NCI-H345 treated with DMSO at 0.1 percent for 48 hours (cell line): ENCODE measurements around the gene PRR12.
"Not testable (repeated sequence)": the region's sequence is repeated elsewhere in the genome, so short reads cannot be mapped to it uniquely, and the experiment has no call there.

Source experiments
- DNase-seq: peaks from one replicate; lab custom pipeline; 2025; ENCODE audit not compliant: unreplicated experiment; lab: John Stamatoyannopoulos, UW

The PRR12 gene

DNA sequence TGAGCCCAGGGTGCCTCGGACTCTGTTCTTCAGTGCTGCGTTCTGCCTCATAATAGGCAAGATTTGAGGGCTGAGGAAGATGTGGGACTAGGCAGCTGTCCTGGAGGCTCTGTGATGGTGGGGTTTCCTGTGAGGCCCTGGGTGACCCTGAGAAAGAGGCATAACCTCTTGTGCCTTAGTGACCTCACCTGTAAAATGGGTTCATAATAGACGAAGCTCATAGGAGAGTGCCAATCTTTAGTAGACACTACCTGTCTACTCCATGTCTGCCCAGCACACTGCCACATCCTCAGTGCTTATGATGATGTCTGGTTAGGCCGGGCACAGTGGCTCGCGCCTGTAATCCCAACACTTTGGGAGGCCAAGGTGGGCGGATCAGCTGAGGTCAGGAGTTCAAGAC is 25.6 kb downstream of the PRR12 start:
- DNase-seq: no peak

DNA sequence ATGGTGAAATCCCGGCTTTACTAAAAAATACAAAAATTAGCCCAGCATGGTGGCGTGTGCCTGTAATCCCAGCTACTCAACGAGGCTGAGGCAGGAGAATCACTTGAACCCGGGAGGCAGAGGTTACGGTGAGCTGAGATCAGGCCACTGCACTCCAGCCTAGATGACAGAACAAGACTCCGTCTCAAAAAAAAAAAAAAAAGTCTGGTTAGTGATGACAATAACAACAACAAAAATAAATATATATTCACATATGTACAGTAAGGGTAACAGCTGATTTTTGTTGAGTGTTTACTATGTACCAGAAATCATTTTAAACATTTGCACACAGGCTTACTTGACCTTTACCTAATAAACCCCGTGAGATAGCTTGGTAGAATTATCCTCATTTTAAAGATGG is 26.0 kb downstream of the PRR12 start:
- DNase-seq: no peak

DNA sequence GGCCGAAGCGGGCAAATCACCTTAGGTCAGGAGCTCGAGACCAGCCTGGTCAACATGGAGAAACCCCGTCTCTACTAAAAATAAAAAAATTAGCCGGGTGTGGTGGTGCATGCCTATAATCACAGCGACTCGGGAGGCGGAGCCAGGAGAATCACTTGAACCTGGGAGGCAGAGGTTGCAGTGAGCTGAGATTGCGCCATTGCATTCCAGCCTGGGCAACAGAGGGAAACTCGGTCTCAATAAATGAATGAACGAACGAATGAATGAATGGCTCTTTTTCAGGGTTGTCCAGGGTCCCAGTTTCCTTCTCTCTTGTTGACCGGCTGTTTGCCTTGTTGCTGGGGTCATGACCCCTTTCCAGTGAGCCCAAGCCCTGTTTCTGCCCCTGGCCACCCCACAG is 26.9 kb downstream of the PRR12 start:
- not testable (repeated sequence) for DNase-seq

DNA sequence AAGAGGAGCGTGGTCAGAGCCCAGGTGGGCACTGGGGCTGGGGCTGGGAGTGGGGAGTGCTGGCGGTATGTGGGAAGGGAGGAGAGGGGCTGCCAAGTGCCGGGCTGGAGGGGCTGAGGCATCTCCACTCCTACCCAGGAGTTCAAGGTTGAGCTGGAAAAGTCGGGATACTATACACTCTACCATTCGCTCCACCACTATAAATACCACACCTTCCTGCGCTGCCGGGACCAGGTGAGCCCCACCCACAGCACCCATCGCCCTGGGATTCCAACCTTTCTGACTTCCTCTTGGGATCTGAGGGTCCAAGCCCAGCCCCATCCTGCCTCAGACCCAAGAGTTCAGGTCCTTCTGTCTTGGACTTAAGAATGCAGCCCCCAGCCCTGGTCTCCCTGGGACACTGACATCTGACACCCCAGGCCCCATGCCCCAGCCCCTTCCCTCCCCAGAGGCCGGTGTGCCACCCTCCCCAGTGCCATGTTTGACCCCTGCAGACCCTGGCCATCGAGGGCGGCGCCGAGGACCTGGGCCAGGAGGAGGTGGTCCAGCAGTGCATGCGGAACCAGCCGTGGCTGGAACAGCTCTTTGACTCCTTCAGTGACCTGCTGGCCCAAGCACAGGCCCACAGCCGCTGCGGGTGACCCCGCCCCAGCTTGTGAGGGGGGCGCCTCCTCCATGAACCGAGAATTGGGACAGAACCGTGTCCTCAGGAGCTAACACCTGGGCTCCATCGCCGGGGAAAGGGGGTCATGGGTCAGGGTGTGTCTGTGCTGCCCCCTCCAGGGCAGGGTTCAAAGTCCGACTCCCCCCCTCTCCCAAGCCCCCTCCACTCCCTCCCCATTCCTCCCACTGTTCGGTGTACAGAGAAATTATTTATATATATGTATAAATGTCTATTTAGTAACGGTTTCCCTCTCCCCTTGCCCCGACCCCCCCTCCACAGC is 34.3 kb downstream of the PRR12 start:
- no peak for DNase-seq

DNA sequence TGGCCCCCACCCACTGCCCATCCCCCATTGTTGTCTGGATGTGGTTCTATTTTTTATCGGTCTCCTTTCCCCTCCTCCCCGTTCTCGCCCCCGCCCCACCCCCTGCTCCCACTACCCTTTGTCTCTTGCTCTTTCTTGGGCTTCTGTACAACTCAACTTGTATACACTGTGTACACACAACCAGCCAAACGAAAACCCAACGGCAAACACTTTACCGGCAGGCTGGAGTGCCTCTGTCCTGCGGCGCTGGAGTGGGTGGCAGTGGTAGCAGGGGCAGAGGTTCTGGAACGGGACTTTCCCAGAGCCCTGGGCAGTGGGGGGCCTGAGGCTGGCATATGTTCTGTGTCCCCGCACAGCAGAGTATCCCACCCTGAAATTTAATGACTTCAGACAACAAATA is 35.2 kb downstream of the PRR12 start:
- DNase-seq: no peak

DNA sequence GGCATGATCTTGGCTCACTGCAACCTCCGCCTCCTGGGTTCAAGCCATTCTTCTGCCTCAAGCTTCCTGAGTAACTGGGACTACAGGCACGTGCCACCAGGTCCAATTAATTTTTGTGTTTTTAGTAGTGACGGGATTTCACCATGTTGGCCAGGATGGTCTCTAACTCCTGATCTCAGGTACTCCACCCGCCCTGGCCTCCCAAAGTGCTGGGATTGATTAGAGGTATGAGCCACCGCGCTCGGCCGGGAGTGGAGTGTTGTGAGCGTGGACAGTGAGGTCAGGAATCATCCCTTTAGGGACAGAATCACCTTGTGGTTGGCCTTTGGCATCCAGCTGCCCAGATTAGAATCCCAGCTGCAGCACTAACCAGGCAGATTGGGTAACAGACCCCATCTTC is 38.7 kb downstream of the PRR12 start:
- no peak for DNase-seq

- no peak for DNase-seq
Observed at GRCh38 chr19:49631014-49631588, 40.1 kb downstream of the PRR12 start.

- DNase-seq: no peak
Observed at GRCh38 chr19:49631610-49632192, 40.7 kb downstream of the PRR12 start.

- DNase-seq: no peak
Observed at GRCh38 chr19:49632576-49632975, 41.6 kb downstream of the PRR12 start.

GRCh38 chr19:49633273-49633672 is 42.3 kb downstream of the PRR12 start:
- DNase-seq: not testable (repeated sequence)

- DNase-seq: no peak
Observed at GRCh38 chr19:49635530-49636232, 44.7 kb downstream of the PRR12 start.

- DNase-seq: no peak
Observed at GRCh38 chr19:49636233-49636932, 45.4 kb downstream of the PRR12 start.

DNA sequence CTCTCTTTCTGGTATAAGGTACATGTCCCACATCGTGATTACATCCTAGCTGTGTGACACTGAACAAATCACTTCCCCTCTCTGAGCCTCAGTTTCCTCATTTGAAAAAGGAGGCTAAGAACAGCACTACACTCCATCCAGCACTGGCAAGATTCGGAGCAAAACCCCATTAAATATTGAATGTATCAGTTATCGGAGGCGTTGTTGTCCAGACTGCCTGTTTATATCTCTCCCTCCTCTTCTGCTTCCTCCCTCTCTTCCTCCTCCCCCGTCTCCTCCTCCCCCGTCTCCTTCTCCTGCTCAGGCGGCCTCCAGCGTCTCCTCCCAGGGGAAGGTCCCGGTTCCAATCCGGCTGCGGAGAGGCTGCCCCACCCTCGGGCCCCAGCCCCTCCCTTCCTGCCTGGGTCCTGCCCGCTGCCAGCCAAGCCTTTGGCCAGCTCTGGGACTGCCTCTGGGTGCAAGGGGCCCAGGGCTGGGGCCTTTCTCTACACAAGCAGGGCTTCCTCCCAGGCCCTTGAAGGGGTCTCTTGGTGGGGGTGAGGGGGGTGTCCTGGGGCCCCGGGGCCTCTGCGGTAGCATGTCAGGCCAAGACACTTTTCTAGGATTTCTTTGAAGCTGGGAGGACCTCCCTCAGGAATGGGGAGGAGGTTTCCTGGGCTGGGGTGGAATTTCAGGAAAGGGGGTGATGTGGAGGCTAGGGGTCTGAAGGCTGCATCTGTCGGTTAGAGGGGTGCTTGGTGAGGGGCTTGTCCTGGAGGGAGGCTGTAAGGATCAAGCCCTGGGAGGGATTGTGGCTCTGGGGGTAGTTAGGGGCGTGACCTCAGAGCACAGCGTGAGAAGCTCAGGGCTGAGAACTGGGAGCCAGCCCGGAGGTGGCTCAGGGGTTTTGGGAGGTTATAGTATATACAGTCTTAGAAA is 47.1 kb downstream of the PRR12 start:
- DNase-seq: no peak

GRCh38 chr19:49639401-49640112 is 48.6 kb downstream of the PRR12 start:
- DNase-seq: no peak

GRCh38 chr19:49640113-49640898 is 49.3 kb downstream of the PRR12 start, which contains the start of gene RRAS:
RRAS (minus strand) TSS chr19:49640143; CDS start chr19:49640098, 45 bp downstream.
- DNase-seq: peak; percentile 78

DNA sequence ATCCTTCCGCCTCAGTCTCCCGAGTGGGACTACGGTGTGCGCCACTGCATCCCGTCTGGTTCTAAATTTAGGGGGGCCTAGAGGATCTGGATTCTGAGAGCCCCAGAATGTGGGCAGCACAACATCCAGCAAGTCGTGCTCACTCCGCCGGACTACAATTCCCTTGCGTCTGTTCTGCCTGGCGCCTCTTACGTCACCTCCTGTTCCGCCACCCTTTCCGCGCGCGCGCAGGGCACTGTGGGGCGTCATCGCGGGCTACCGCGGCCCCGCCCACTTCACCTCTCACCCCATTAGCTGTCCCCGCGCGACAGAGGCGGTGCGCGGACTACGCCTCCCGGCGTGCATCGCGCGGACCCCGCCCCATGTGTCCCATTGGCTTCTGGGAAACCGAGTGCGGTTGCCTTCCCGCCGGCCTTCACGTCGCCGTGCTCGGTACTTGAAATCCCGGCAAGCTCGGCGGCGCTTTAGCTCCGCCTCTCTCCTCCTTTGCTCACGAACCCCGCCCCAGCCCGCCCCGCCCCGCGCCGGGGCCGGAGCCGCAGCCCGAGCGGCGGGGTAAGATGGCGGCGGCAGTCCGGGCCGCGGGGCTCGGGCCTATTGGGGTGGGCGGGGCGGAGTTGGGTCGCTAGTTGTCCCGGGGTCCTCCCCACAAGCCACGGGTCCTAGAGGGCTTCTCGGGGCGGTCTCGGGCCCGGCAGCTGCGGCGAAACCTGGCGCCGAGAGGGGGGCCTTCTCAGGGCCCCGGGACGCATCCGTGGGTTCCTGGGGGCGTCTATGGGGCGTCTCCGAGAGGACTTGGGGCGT is 50.9 kb downstream of the PRR12 start, which contains the start of gene SCAF1:
SCAF1 (plus strand) TSS at position 522 of the 804 bp plus-strand sequence. CDS start 2,818 bp downstream, outside the sequence.
- peak; percentile 92 for DNase-seq

DNA sequence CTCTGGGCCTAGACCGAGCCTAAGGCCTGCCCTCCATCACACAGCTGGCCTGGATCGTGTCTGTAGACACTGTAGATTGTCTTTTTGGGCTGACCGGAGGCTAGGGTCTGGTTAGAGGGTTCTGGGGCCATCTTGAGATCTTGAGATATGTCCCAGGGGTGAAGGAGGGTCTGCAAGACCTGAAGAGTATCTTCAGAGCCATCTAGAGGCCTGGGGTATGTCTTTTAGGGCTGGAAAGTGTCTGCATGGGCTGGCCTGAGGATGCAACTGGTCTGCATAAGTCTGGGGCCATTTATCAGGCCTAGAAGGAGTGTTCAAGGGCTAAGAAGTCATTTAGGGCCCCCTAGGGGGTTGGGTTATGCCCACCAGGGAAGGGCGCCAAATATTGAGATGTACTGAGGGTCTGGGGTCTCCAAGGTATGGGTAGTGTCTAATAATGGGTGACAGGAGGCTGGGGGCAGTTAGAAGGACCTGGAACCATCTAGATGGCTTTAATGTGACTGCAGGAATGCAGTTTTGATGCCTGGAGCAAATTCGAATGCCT is 51.6 kb downstream of the PRR12 start:
- DNase-seq: no peak
